Sigmoid colon (tissue), 7 donors: ENCODE measurements around the gene RIMKLA. TPM values are rescaled to one million over a fixed set of nuclear protein-coding genes. Genes with fewer than 3 reads are reported as not detected.

Experiments
- DNase-seq: peaks from one replicate; pipeline ENCODE4 v3.0.0-alpha.2; 2019
- H3K27ac ChIP-seq, 4 donors: fragments of 200-600 bp; sonication (generic); one replicate each; pipeline ENCODE4 v1.5.1; 2016 to 2019; ENCODE audit warnings: mild to moderate bottlenecking in 1 of 4
- H3K27me3 ChIP-seq, 3 donors: fragments of 200-600 bp; sonication (generic); one replicate each; pipeline ENCODE4 v1.5.1; 2019; ENCODE audit warnings: mild to moderate bottlenecking in 1 of 3
- H3K36me3 ChIP-seq, 4 donors: fragments of 200-600 bp; sonication (generic); one replicate each; pipeline ENCODE4 v1.5.1; 2016 to 2019
- H3K4me1 ChIP-seq, 4 donors: fragments of 200-600 bp; sonication (generic); one replicate each; pipeline ENCODE4 v1.5.1; 2017 to 2019
- H3K4me3 ChIP-seq, 4 donors: fragments of 200-600 bp; sonication (generic); one replicate each; pipeline ENCODE4 v1.5.1; 2017 to 2019; ENCODE audit warnings: mild to moderate bottlenecking in 2 of 4, moderate library complexity in 1 of 4
- H3K9me3 ChIP-seq, 4 donors: fragments of 200-600 bp in 3 of 4; sonication (generic) in 3 of 4; one replicate each; pipeline versions ENCODE4 v1.5.1 to v1.6.1; 2013 to 2019
- EP300 ChIP-seq, 4 donors: sonication (generic); formaldehyde crosslinking; IDR thresholded peaks; one replicate each; pipeline ENCODE4 v1.6.1; 2017; ENCODE audit warnings: antibody characterized with exemption in 4 of 4
- POLR2A ChIP-seq, 2 donors: fragments of 450-650 bp; IDR thresholded peaks; one replicate each; pipeline ENCODE4 v1.6.1; 2016; ENCODE audit warnings: antibody characterized with exemption in 2 of 2, mild to moderate bottlenecking in 2 of 2, moderate library complexity in 2 of 2
- POLR2AphosphoS5 ChIP-seq, 4 donors: sonication (generic); formaldehyde crosslinking; IDR thresholded peaks; one replicate each; pipeline ENCODE4 v1.6.1; 2017; ENCODE audit warnings: antibody characterized with exemption in 4 of 4
- WGBS, 2 donors: extraction: QIAGEN DNeasy Blood & Tissue Kit; methylation state at CpG; one replicate each; pipeline ENCODE4 v1.1.7; 2013; 5-methylcytosine and 5-hydroxymethylcytosine counted together
- intact Hi-C: fragments of 100-400 bp; cut with DNase I; formaldehyde crosslinking; loops from one replicate; pipeline ENCODE4 v1.15.1; 2023
- polyA plus RNA-seq, 3 donors: library from polyadenylated mRNA; stranded (reverse); fragments of 200-250 nt; gene quantifications; one replicate each; pipeline ENCODE4 v1.2.3, GENCODE V29; 2013
- total RNA-seq, 4 donors: library from RNA; depleted of rRNA; stranded (reverse); fragments of >200 nt; gene quantifications; one replicate each; pipeline ENCODE4 v1.1.0, GENCODE V29; 2016
- TF ChIP-seq, protein P1 (sequence below), 4 experiments: fragments of 450-650 bp in 3 of 4; fragments of 200-600 bp in 1 of 4; IDR thresholded peaks; one replicate each; pipeline ENCODE4 v1.5.1; 2016 to 2019; ENCODE audit warnings: antibody characterized with exemption in 4 of 4, mild to moderate bottlenecking in 3 of 4, moderate library complexity in 2 of 4
- donor health status: healthy with polysubstance abuse.
- donor health status: Bipolar disorder and iron deficiency.
- donor health status: healthy.

The RIMKLA gene
- total and polyA plus RNA-seq, 7 donors: 2.1 to 11.4 (median 4.1) TPM

DNA sequence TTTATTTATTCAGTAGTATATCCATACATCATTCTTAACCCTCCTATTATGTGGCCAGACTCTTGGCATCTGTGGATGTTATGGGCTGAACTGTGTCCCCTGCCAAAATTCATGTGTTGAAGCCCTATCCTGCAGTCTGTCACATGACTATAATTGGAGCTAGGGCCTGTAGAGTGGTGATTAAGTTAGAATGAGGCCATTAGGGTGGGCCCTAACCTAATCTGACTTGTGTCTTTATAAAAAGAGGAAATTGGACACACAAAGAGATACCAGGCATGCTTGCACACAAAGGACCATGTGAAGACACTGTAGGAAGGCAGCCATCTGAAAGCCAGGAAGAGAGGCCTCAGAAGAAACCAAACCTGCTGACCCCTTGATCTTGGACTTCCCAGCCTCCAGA, 68.7 kb downstream of the RIMKLA start:
- TF ChIP-seq POLR2A (IDR thresholded peaks at IDR 0.05) (no peak), POLR2AphosphoS5 (IDR thresholded peaks at IDR 0.05) (no peak), EP300 (IDR thresholded peaks at IDR 0.05) (no peak)
- TF ChIP-seq, protein P1, sequence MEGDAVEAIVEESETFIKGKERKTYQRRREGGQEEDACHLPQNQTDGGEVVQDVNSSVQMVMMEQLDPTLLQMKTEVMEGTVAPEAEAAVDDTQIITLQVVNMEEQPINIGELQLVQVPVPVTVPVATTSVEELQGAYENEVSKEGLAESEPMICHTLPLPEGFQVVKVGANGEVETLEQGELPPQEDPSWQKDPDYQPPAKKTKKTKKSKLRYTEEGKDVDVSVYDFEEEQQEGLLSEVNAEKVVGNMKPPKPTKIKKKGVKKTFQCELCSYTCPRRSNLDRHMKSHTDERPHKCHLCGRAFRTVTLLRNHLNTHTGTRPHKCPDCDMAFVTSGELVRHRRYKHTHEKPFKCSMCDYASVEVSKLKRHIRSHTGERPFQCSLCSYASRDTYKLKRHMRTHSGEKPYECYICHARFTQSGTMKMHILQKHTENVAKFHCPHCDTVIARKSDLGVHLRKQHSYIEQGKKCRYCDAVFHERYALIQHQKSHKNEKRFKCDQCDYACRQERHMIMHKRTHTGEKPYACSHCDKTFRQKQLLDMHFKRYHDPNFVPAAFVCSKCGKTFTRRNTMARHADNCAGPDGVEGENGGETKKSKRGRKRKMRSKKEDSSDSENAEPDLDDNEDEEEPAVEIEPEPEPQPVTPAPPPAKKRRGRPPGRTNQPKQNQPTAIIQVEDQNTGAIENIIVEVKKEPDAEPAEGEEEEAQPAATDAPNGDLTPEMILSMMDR (IDR thresholded peaks at IDR 0.05): no peak
- Histone ChIP-seq H3K9me3 (no peaks in the 10 kb centered on the region), H3K36me3 (no peaks in the 10 kb centered on the region), H3K4me3 (no peak overlapping the region), H3K4me1 (no peaks in the 10 kb centered on the region), H3K27me3 (no peaks in the 10 kb centered on the region), H3K27ac (no peak overlapping the region)
- intact Hi-C loops: no loop called here
- DNase-seq: no peak

DNA sequence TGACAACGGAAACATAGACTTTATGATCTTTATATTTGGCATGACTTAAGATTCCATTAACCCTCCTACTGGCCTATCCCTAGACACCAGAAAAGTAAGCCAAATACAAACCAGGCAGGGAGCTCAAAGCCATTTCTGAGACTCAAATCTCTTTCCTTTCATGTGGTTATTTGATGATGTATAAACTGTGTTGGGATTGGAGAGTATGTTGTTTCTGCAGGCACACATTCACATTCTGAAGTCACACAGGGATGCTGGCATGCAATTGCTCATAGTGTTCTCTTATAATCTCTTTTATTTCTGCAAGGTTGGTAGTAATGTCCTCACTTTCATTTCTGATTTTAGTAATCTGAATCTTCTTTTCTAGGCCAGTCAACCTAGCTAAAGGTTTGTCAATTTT, 69.5 kb downstream of the RIMKLA start:
- Histone ChIP-seq H3K4me3 (no peak overlapping the region), H3K4me1 (peaks cover 0 to under 1% (median 0%) of the 10 kb centered on the region in 4 donors), H3K27ac (no peak overlapping the region), H3K27me3 (no peaks in the 10 kb centered on the region), H3K36me3 (no peaks in the 10 kb centered on the region), H3K9me3 (no peaks in the 10 kb centered on the region)
- TF ChIP-seq EP300 (IDR thresholded peaks at IDR 0.05) (no peak), POLR2A (IDR thresholded peaks at IDR 0.05) (no peak), POLR2AphosphoS5 (IDR thresholded peaks at IDR 0.05) (no peak)
- TF ChIP-seq, protein P1 (IDR thresholded peaks at IDR 0.05): no peak
- DNase-seq: no peak
- intact Hi-C loops: loop anchor here (10.0 kb wide), 1 partner anchor 275 kb away; no protein-coding TSS in a partner anchor
- WGBS, 2 donors: 77% methylated on average over 1 of the region's 1 CpG

DNA sequence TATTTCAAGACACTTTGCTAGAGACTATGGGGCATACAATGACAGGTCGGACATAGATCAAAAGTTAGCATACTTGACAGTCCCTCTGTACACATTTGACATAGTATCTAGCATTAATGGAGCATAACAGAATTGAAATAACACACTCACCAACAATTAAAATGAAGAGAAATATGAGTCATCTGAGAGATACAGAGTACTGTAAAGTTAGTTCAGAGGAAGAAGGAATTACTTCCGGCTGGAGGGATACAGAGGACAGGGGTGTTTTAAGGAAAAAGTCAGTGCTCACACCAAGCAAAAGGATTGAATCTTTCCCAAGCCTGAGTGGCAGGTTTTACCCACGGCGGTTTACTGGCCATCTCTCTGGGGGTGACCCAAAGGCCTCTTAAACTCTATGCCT, 72.8 kb downstream of the RIMKLA start:
- H3K9me3 ChIP-seq: no peaks in the 10 kb centered on the region
- H3K4me3 ChIP-seq: no peak overlapping the region
- WGBS, 2 donors: 89 to 91% methylated on average over 4 of the region's 4 CpGs
- DNase-seq: no peak
- peaks cover 0 to 4% (median 2%) of the 10 kb centered on the region in 4 donors for H3K36me3 ChIP-seq
- no peak overlapping the region for H3K27ac ChIP-seq
- intact Hi-C loops: loop anchor here (10.0 kb wide), 1 partner anchor 279 kb away; no protein-coding TSS in a partner anchor
- no peaks in the 10 kb centered on the region for H3K27me3 ChIP-seq
- peaks cover 0 to 23% (median 19%) of the 10 kb centered on the region in 4 donors for H3K4me1 ChIP-seq
- TF ChIP-seq, protein P1 (IDR thresholded peaks at IDR 0.05): no peak
- TF ChIP-seq POLR2AphosphoS5 (IDR thresholded peaks at IDR 0.05): no peak
- no peak for TF ChIP-seq EP300 (IDR thresholded peaks at IDR 0.05)
- no peak for TF ChIP-seq POLR2A (IDR thresholded peaks at IDR 0.05)

DNA sequence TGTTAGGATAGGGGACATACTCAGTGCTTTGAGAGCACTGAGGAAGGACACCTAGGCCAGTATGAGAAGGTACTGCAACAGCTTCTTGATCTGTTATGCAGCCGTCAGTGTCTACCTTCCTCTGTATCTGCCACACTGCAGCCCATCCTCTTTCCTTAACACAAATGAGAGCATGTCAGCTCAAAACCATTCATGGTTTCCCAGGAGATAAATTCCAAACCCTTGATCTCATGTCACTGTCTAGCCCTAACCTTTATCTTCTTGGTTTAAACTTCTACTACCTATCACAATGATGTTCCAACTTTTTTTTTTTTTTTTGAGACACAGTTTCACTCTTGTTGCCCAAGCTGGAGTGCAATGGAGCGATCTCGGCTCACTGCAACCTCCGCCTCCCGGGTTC, 73.8 kb downstream of the RIMKLA start:
- H3K27ac ChIP-seq: no peak overlapping the region
- 98% methylated on average over 5 of the region's 5 CpGs for WGBS, 2 donors
- H3K27me3 ChIP-seq: no peaks in the 10 kb centered on the region
- TF ChIP-seq POLR2AphosphoS5 (IDR thresholded peaks at IDR 0.05) (no peak), EP300 (IDR thresholded peaks at IDR 0.05) (no peak), POLR2A (IDR thresholded peaks at IDR 0.05) (no peak)
- TF ChIP-seq, protein P1 (IDR thresholded peaks at IDR 0.05): no peak
- peaks cover 0 to 24% (median 19%) of the 10 kb centered on the region in 4 donors for H3K4me1 ChIP-seq
- peaks cover 0 to 14% (median 2%) of the 10 kb centered on the region in 4 donors for H3K36me3 ChIP-seq
- H3K9me3 ChIP-seq: no peaks in the 10 kb centered on the region
- DNase-seq: no peak
- intact Hi-C loops: loop anchor here (10.0 kb wide), 1 partner anchor 280 kb away; no protein-coding TSS in a partner anchor
- no peak overlapping the region for H3K4me3 ChIP-seq
